K562 (cell line): ENCODE results near the gene CPLANE2.

Source experiments
- CHD2 ChIP-seq: IDR thresholded peaks from 2 replicates; pipeline ENCODE4 v1.6.1; 2011; ENCODE audit warnings: low read depth, low read length
- HIVEP1 ChIP-seq: fragments of 250-450 bp; sonication (Bioruptor Pico); IDR thresholded peaks from 2 replicates; pipeline ENCODE4 v1.4.0; 2020; ENCODE audit warnings: mild to moderate bottlenecking
- TF ChIP-seq, protein P1 (sequence below): sonication (generic); formaldehyde crosslinking; IDR thresholded peaks from 2 replicates; pipeline ENCODE4 v1.8.0; 2022; ENCODE audit warnings: mild to moderate bottlenecking, missing genetic modification reagents

DNA sequence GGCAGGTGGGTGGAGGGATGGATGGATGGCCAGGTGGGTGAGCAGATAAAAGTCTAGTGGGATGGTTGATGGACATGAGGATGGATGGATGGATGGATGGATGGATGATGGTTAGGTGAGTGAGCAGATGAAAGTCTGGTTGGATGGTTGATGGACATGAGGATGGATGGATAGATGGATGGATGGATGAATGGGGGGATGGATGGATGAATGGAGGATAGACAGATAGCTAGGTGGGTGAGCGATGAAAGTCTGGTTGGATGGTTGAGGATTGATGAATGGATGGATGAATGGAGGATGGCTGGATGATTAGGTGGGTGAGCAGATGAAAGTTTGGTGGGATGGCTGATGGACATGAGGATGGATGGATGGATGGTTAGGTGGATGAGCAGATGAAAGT, 15.5 kb downstream of the CPLANE2 start:
- TF ChIP-seq CHD2 = no peak
- TF ChIP-seq, protein P1, sequence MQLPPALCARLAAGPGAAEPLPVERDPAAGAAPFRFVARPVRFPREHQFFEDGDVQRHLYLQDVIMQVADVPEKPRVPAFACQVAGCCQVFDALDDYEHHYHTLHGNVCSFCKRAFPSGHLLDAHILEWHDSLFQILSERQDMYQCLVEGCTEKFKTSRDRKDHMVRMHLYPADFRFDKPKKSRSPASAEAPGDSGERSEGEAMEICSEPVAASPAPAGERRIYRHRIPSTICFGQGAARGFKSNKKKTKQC (CRISPR knock-in tag) = no peak
- TF ChIP-seq HIVEP1 = no peak
